Upper lobe of right lung (tissue), 1 donor: ENCODE measurements around the gene EDRF1. TPM values are rescaled to one million over a fixed set of nuclear protein-coding genes. Genes with fewer than 3 reads are reported as not detected.
A peak's percentile ranks its signal among the peaks of the same experiment; 100 is the strongest.

ENCODE experiments used
- ATAC-seq: fragments of 200-7000 bp; cut with Tn5 transposase; one replicate; pipeline ENCODE4 v1.9.1; 2020; ENCODE audit warnings: mild to moderate bottlenecking, moderate library complexity
- DNase-seq: peaks from one replicate; pipeline ENCODE4 v3.0.0-alpha.2; 2020
- H3K27ac ChIP-seq: fragments of 200-600 bp; one replicate; pipeline ENCODE4 v1.8.0; 2022
- H3K27me3 ChIP-seq: fragments of 200-600 bp; one replicate; pipeline ENCODE4 v1.8.0; 2022; ENCODE audit warnings: mild to moderate bottlenecking
- H3K36me3 ChIP-seq: fragments of 200-600 bp; one replicate; pipeline ENCODE4 v1.8.0; 2022
- H3K4me1 ChIP-seq: fragments of 200-600 bp; one replicate; pipeline ENCODE4 v1.8.0; 2022
- H3K4me3 ChIP-seq: fragments of 200-600 bp; one replicate; pipeline ENCODE4 v1.8.0; 2022; ENCODE audit warnings: mild to moderate bottlenecking
- H3K9me3 ChIP-seq: fragments of 200-600 bp; one replicate; pipeline ENCODE4 v1.8.0; 2022
- intact Hi-C: fragments of 100-400 bp; cut with DNase I; formaldehyde crosslinking; loops from one replicate; pipeline ENCODE4 v1.11.0; 2022
- total RNA-seq: library from RNA; stranded (reverse); fragmentation: NEBNext Ultra II Directional; extraction: Animal tissue kit (Norgen Biotek cat#: 25700); gene quantifications from one replicate; pipeline ENCODE4 v1.2.1, GENCODE V29; 2021
- TF ChIP-seq, protein P1 (sequence below): fragments of 200-600 bp; IDR thresholded peaks from one replicate; pipeline ENCODE4 v1.8.0; 2022; ENCODE audit warnings: antibody characterized with exemption
- donor health status: DM: no; HTN: yes; CAD: no; lungs with severe emphysema.

Gene EDRF1
- total RNA-seq, 1 donor from 2014 or later: 20.8 TPM

DNA sequence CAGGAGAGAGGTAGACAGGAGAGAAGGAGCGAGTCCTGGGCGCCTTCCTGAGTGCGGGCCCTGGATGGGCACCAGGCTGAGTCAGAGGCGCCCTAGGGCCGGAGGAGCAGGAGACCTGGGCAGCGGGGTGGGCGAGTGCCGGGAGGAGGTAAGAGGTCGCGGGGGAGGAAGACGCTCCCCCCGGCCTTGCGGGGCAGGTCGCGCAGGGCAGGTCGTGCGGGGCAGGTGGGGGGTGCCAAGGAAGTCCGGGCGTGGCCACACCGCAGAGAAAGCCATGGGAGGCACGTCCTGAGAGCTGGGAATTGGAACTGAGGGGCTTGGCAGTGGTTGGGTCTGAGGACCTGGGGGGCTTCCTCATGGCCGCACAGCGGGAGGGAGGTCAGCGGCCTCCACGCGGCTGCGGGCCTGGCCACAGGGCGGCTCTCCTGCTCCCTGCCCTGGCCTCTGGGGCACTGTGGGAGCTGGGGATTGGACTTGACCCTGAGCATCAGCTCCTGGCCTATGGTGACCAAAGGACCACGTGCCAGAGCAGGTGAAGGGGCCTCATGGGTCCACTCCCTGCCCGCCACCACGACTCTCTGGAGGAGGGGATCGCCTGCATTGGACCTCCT, 55.2 kb downstream of the EDRF1 start:
- H3K9me3 ChIP-seq: no peaks in the 10 kb centered on the region
- H3K27me3 ChIP-seq: no peaks in the 10 kb centered on the region
- no peaks in the 10 kb centered on the region for H3K36me3 ChIP-seq
- DNase-seq (no peak), ATAC-seq (peak; percentile 4)
- H3K27ac ChIP-seq: no peak overlapping the region
- TF ChIP-seq, protein P1, sequence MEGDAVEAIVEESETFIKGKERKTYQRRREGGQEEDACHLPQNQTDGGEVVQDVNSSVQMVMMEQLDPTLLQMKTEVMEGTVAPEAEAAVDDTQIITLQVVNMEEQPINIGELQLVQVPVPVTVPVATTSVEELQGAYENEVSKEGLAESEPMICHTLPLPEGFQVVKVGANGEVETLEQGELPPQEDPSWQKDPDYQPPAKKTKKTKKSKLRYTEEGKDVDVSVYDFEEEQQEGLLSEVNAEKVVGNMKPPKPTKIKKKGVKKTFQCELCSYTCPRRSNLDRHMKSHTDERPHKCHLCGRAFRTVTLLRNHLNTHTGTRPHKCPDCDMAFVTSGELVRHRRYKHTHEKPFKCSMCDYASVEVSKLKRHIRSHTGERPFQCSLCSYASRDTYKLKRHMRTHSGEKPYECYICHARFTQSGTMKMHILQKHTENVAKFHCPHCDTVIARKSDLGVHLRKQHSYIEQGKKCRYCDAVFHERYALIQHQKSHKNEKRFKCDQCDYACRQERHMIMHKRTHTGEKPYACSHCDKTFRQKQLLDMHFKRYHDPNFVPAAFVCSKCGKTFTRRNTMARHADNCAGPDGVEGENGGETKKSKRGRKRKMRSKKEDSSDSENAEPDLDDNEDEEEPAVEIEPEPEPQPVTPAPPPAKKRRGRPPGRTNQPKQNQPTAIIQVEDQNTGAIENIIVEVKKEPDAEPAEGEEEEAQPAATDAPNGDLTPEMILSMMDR: no peak
- intact Hi-C loops: no loop called here
- no peaks in the 10 kb centered on the region for H3K4me1 ChIP-seq
- no peak overlapping the region for H3K4me3 ChIP-seq

DNA sequence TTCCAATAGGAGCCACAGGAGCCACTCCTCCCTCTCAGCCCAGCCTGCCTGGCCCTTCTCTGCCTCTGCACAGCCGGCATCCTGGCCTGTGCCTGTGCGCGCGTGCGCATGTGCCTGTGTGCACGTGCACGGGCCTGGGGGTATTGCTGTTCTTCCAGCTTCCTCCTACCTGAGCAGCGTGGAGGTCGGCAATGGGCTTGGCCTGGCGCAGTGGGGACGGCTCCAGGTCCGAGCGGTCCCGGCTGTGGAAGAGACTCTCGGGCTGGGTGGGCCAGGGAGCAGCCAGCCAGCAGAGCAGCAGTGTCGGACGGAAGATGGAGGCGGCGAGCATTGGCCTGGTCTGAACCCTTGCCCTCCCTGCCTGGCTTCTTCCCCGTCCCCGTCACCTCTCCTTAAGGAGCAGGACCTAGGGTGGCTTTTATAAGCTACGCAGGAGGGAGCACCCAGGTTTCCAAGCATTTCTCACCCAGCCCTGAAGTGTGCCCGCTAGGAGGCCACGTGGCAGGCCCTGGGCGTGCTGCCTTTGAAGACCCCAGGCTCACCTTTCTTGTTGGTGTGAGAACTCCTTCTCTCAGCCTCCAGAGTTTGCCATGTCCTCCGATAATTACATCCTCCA, 56.1 kb downstream of the EDRF1 start, which contains the start of gene MMP21:
MMP21 (minus strand) TSS at position 331 of the 616 bp plus-strand sequence; CDS start at position 331, 0 bp downstream.
- TF ChIP-seq, protein P1: no peak
- intact Hi-C loops: no loop called here

DNA sequence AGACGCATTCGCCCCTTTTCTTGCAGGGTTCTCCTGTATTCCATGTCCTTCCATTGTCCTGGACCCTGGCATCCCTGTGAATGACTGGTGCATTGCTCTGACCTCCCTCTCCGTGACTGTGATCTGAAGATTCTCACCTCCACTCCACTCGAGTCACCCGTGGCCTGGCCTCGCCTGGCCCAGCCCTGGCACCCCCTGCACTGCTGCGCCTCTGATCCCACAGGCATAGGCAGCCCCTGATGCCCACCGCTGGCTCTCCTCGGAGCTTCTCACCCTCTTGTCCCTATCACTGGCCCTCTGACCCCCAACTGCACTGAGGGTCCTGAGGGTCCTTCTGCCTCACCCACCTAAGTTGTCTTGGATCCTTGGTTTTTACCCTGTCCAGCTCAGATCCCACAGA, 58.3 kb downstream of the EDRF1 start:
- intact Hi-C loops: no loop called here
- H3K4me1 ChIP-seq: no peaks in the 10 kb centered on the region
- no peaks in the 10 kb centered on the region for H3K27me3 ChIP-seq
- H3K4me3 ChIP-seq: no peak overlapping the region
- no peaks in the 10 kb centered on the region for H3K36me3 ChIP-seq
- TF ChIP-seq, protein P1: no peak
- H3K9me3 ChIP-seq: no peaks in the 10 kb centered on the region
- H3K27ac ChIP-seq: no peak overlapping the region
- DNase-seq (no peak), ATAC-seq (no peak)

More for the DNA sequence above, 56.1 kb downstream of the EDRF1 start, which contains the start of gene MMP21:
- no peak for DNase-seq
- H3K27me3 ChIP-seq: no peaks in the 10 kb centered on the region
- no peaks in the 10 kb centered on the region for H3K9me3 ChIP-seq
- H3K4me1 ChIP-seq: no peaks in the 10 kb centered on the region
- H3K4me3 ChIP-seq: no peak within 1 kb of the TSS
- no peaks in the 10 kb centered on the region for H3K36me3 ChIP-seq
- no peak for ATAC-seq
- H3K27ac ChIP-seq: no peak within 1 kb of the TSS

DNA sequence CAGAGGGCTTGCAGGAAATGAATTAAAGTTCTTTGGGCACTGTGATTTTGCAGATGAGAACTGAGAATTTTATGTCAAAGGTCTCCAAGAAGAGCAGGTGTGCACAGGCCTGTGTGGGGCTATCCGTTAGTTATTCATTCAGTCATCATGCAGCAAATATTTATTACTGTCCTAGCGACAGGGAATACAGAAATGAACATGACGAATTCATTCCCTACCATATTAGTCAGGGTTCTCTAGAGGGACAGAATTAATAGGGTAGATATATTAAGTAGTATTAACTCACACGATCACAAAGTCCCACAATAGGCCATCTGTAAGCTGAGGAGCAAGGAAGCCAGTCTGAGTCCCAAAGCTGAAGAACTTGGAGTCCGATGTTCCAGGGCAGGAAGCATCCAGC, 59.0 kb downstream of the EDRF1 start:
- ATAC-seq (no peak), DNase-seq (no peak)
- no peaks in the 10 kb centered on the region for H3K27me3 ChIP-seq
- no peaks in the 10 kb centered on the region for H3K9me3 ChIP-seq
- intact Hi-C loops: no loop called here
- no peak overlapping the region for H3K27ac ChIP-seq
- H3K36me3 ChIP-seq: no peaks in the 10 kb centered on the region
- TF ChIP-seq, protein P1: no peak
- no peak overlapping the region for H3K4me3 ChIP-seq
- no peaks in the 10 kb centered on the region for H3K4me1 ChIP-seq

DNA sequence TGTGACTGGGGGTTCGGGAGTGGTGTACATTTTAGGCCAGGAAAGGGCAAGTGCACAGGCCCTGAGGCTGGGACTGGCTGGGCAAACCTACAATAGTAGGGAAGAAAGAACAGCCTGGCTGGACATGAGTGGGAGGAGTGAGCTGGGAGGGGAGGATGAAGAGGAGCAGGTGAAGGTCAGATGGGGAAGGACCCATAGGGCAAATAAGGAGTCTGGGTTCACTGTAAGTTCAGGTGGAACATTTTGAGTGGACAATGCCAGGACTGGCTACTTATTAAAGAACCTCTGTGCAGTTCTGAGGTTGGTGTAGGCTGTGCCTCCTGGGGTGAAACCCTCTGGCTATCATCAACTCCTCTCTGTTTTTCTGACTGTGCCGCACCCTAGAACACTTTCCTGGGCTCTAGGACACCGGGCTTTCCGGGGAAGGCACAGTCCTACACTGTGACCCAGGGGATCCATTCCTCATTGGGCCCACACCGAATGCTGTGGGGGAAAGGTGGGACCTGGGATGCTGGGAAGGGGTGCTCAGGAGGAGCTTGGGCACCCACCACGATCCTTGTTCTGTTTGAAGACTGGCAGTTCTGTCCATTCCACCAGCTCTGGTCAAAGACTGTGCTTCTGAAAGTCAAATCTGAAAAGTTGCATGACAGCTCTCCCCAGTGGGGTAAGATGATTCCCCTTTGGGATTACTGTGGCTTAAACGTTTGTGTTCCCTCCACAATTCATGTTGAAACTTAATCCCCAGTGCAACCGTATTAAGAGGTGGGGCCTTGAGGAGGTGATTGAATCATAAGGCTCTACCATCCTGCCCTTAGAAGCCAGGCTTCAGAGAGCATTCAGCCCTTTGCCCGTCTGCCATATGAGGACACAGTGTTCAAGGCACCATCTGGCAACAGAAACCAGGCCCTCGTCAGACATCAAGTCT, 60.2 kb downstream of the EDRF1 start:
- no peak for DNase-seq
- no peak for ATAC-seq
- intact Hi-C loops: no loop called here

More for the DNA sequence above, 60.2 kb downstream of the EDRF1 start:
- no peaks in the 10 kb centered on the region for H3K4me1 ChIP-seq
- no peaks in the 10 kb centered on the region for H3K36me3 ChIP-seq
- no peaks in the 10 kb centered on the region for H3K9me3 ChIP-seq
- no peak overlapping the region for H3K4me3 ChIP-seq
- no peaks in the 10 kb centered on the region for H3K27me3 ChIP-seq
- TF ChIP-seq, protein P1: no peak
- no peak overlapping the region for H3K27ac ChIP-seq
